SH-SY5Y (cell line): ENCODE measurements around the gene XAGE3.

Source experiments
- GATA2 ChIP-seq: IDR thresholded peaks from 2 replicates; pipeline ENCODE4 v1.6.1; 2011; ENCODE audit warnings: mild to moderate bottlenecking, low read depth, low read length
- GATA3 ChIP-seq: IDR thresholded peaks from 2 replicates; pipeline ENCODE4 v1.6.1; 2011; ENCODE audit warnings: low read depth, mild to moderate bottlenecking, low read length, moderate library complexity

DNA sequence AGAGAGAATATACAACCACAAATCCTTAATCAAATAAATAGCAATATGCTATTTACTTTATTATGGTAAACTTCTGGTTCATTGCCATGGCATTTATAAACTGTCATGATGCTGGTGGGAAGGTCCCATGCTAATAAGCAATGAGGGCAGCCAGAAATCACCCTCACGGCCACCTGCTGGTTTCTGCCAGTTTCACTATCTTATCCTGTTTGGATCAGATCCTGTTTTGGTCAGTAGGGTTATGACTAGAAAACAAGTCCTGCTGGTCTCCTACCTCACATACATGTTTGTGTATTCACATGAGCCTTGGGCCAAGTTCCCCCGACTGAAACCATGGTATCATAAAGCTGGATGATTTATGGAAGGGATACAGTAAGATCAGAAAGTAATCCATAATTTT lies 28.7 kb downstream of the XAGE3 start:
- TF ChIP-seq GATA3, result no peak
- no peak for TF ChIP-seq GATA2
